NOMO-1 treated with DMSO at 0.1 percent for 48 hours (cell line): Measurements from ENCODE around the gene SFXN4.
"Not testable (repeated sequence)": the region's sequence is repeated elsewhere in the genome, so short reads cannot be mapped to it uniquely, and the experiment has no call there.

ENCODE experiments used
- DNase-seq: peaks from one replicate; lab custom pipeline; 2025; ENCODE audit not compliant: unreplicated experiment; lab: John Stamatoyannopoulos, UW

The SFXN4 gene

GRCh38 chr10:119190954-119191785 lies 25.7 kb upstream of the SFXN4 start:
- peak; percentile 73 for DNase-seq

GRCh38 chr10:119190353-119190752 lies 24.8 kb upstream of the SFXN4 start:
- DNase-seq: no peak

- DNase-seq: peak; percentile 8
These were observed 24.3 kb upstream of the SFXN4 start for GRCh38 chr10:119189811-119190282.

GRCh38 chr10:119183664-119184412 lies 18.3 kb upstream of the SFXN4 start:
- no peak for DNase-seq

GRCh38 chr10:119180850-119181400 lies 15.4 kb upstream of the SFXN4 start:
- not testable (repeated sequence) for DNase-seq

- DNase-seq: peak; percentile 82
These were observed 13.0 kb upstream of the SFXN4 start, which contains the start of gene PRDX3 for GRCh38 chr10:119178372-119179119. TSS of gene PRDX3 (minus strand) at chr10:119178812. CDS start at chr10:119178790, 22 bp downstream.

- peak; percentile 51 for DNase-seq
These were observed 12.3 kb upstream of the SFXN4 start for GRCh38 chr10:119177708-119178371.

- peak; percentile 66 for DNase-seq
These were observed 10.7 kb upstream of the SFXN4 start for GRCh38 chr10:119176166-119176565.

- no peak for DNase-seq
These were observed 8.6 kb upstream of the SFXN4 start for GRCh38 chr10:119174109-119174508.

- no peak for DNase-seq
These were observed 1.5 kb upstream of the SFXN4 start for GRCh38 chr10:119167041-119167440.

- no peak for DNase-seq
These were observed 1.1 kb upstream of the SFXN4 start for GRCh38 chr10:119166564-119166963.

- no peak for DNase-seq
These were observed 595 bp upstream of the SFXN4 start for GRCh38 chr10:119166118-119166500.

GRCh38 chr10:119162452-119163092 lies 2.9 kb downstream of the SFXN4 start:
- DNase-seq: no peak

- DNase-seq: no peak
These were observed 3.6 kb downstream of the SFXN4 start for GRCh38 chr10:119161680-119162451.

- DNase-seq: no peak
These were observed 6.2 kb downstream of the SFXN4 start for GRCh38 chr10:119159332-119159731.

GRCh38 chr10:119153661-119154060 lies 11.9 kb downstream of the SFXN4 start:
- no peak for DNase-seq

- no peak for DNase-seq
These were observed 12.5 kb downstream of the SFXN4 start for GRCh38 chr10:119153041-119153440.

GRCh38 chr10:119151601-119152000 lies 13.9 kb downstream of the SFXN4 start:
- DNase-seq: not testable (repeated sequence)

- no peak for DNase-seq
These were observed 15.8 kb downstream of the SFXN4 start for GRCh38 chr10:119149729-119150128.
